Measurements from ENCODE around the gene WDR1. TPM values are rescaled to one million over a fixed set of nuclear protein-coding genes. Genes with fewer than 3 reads are reported as not detected.

WDR1 gene
- total and polyA plus RNA-seq, 2 donors (not counting 3 experiments of a cell fraction or from before 2014, with no cell fraction given): 590 to 660 TPM

- Histone ChIP-seq H2AFZ (ENCODE audit: low read depth, low read length) (no peak overlapping the region), H3K79me2 (ENCODE audit: control insufficient read depth, insufficient read depth, low read length) (no peaks in the 10 kb centered on the region), H3K27me3 (ENCODE audit: control insufficient read depth in 2 of 2, insufficient read depth in 2 of 2, low read length in 2 of 2) (no peaks in the 10 kb centered on the region), H3K27ac (ENCODE audit: insufficient read depth, low read depth, low read length) (no peak overlapping the region), H3K9me3 (replicated peaks; ENCODE audit: control insufficient read depth, insufficient read depth, low read length) (no peaks in the 10 kb centered on the region), H3K4me2 (ENCODE audit: insufficient read depth, low read length) (no peak overlapping the region), H3K4me3 (replicated peaks in 1 of 3; ENCODE audit: insufficient read depth in 1 of 3, low read depth in 1 of 3, low read length in 3 of 3) (no peak overlapping the region), H3K9me1 (replicated peaks; ENCODE audit: control insufficient read depth, extremely low read depth, insufficient read depth, low read length) (no peaks in the 10 kb centered on the region), H3K4me1 (ENCODE audit: control insufficient read depth, extremely low read depth, insufficient read depth, low read length) (peaks cover 2% of the 10 kb centered on the region), H4K20me1 (replicated peaks; ENCODE audit: control insufficient read depth, extremely low read depth, insufficient read depth, low read length) (no peaks in the 10 kb centered on the region), H3K36me3 (ENCODE audit: control insufficient read depth in 2 of 2, extremely low read depth in 1 of 2, insufficient read depth in 2 of 2, low read length in 2 of 2) (no peaks in the 10 kb centered on the region), H3K9ac (replicated peaks; ENCODE audit: extremely low read depth, insufficient read depth, low read length) (no peak overlapping the region)
- no TSS peak for BruUV-seq (replicated peaks)
- ChIA-PET POLR2A (no interaction called here), CTCF (interaction anchor here (0.9 to 1.3 kb wide), 2 partner anchors 14 to 18 kb away, joined by 3 to 5 read pairs; no protein-coding TSS in a partner anchor)
- dilution Hi-C loops (cut with MboI; ENCODE audit: extremely low pct_ligation_motif_present, low sequenced_read_pairs): no loop called here
- no peak for TF ChIP-seq EZH2 (IDR thresholded peaks at IDR 0.05; ENCODE audit: borderline replicate concordance, low read depth, low read length, severe bottlenecking)
- no peak for TF ChIP-seq POLR2AphosphoS5 (IDR thresholded peaks at IDR 0.05; ENCODE audit: insufficient read depth, low read depth, low read length)
- peak; percentile 28 for DNase-seq (ENCODE audit: low read depth, low spot score)
- intact Hi-C loops (cut with micrococcal nuclease): no loop called here
- FAIRE-seq: peak; percentile 35
These were observed 83.3 kb downstream of the WDR1 start for GRCh38 chr4:10033191-10033881.

DNA sequence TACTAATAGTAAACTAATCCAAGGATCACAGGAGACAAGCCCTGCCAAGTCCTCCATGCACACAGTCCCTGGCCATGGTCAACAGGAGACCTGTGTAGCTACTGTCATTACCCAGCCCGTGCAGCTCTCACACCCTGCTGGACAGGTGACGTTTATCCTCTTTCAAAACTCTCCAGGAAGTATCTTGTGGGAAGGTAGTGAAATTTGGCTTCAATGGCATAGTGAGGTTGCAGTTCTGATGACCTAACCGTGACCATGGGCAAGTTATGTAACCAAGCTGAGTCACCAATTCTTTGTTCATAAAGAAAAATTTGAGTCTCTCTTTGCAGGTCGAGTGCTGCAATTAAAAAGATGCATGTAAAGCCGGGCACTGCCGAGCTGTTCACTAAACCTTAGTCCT, 84.0 kb downstream of the WDR1 start:
- CTCF ChIA-PET: interaction anchor here (1.3 to 1.6 kb wide), 3 partner anchors 13 to 17 kb away, joined by 4 to 5 read pairs (median 5); no protein-coding TSS in a partner anchor
- BruUV-seq (replicated peaks): no TSS peak
- dilution Hi-C loops (cut with MboI; ENCODE audit: extremely low pct_ligation_motif_present, low sequenced_read_pairs): no loop called here
- Histone ChIP-seq H3K36me3 (ENCODE audit: control insufficient read depth in 2 of 2, extremely low read depth in 1 of 2, insufficient read depth in 2 of 2, low read length in 2 of 2) (no peaks in the 10 kb centered on the region), H3K9me3 (replicated peaks; ENCODE audit: control insufficient read depth, insufficient read depth, low read length) (no peaks in the 10 kb centered on the region), H3K9me1 (replicated peaks; ENCODE audit: control insufficient read depth, extremely low read depth, insufficient read depth, low read length) (no peaks in the 10 kb centered on the region), H3K4me2 (ENCODE audit: insufficient read depth, low read length) (peak overlapping the region; percentile 20), H3K9ac (replicated peaks; ENCODE audit: extremely low read depth, insufficient read depth, low read length) (no peak overlapping the region), H3K4me1 (ENCODE audit: control insufficient read depth, extremely low read depth, insufficient read depth, low read length) (peaks cover 2% of the 10 kb centered on the region), H3K79me2 (ENCODE audit: control insufficient read depth, insufficient read depth, low read length) (no peaks in the 10 kb centered on the region), H4K20me1 (replicated peaks; ENCODE audit: control insufficient read depth, extremely low read depth, insufficient read depth, low read length) (no peaks in the 10 kb centered on the region), H3K4me3 (replicated peaks in 1 of 3; ENCODE audit: insufficient read depth in 1 of 3, low read depth in 1 of 3, low read length in 3 of 3) (no peak overlapping the region), H3K27ac (ENCODE audit: insufficient read depth, low read depth, low read length) (no peak overlapping the region), H3K27me3 (ENCODE audit: control insufficient read depth in 2 of 2, insufficient read depth in 2 of 2, low read length in 2 of 2) (peaks cover 0 to 2% of the 10 kb centered on the region in 2 experiments), H2AFZ (ENCODE audit: low read depth, low read length) (no peak overlapping the region)
- no peak for FAIRE-seq
- POLR2A ChIA-PET: no interaction called here
- DNase-seq (ENCODE audit: low read depth, low spot score): no peak
- no peak for TF ChIP-seq MYC (IDR thresholded peaks at IDR 0.05; ENCODE audit: low read depth, low read length)
- no peak for TF ChIP-seq POLR2A (IDR thresholded peaks at IDR 0.05; ENCODE audit: low read depth, low read length)
- TF ChIP-seq JUN (IDR thresholded peaks at IDR 0.05; ENCODE audit: borderline replicate concordance, insufficient read depth, insufficient read length, low read depth): no peak
- TF ChIP-seq POLR2AphosphoS5 (IDR thresholded peaks at IDR 0.05; ENCODE audit: insufficient read depth, low read depth, low read length): no peak
- TF ChIP-seq GATA2 (IDR thresholded peaks at IDR 0.05; ENCODE audit: insufficient read depth, insufficient read length, low read depth, low read length): no peak
- TF ChIP-seq FOS (IDR thresholded peaks at IDR 0.05; ENCODE audit: borderline replicate concordance, insufficient read depth, low read length): no peak
- no peak for TF ChIP-seq EZH2 (IDR thresholded peaks at IDR 0.05; ENCODE audit: borderline replicate concordance, low read depth, low read length, severe bottlenecking)
- TF ChIP-seq MAX (IDR thresholded peaks at IDR 0.05; ENCODE audit: insufficient read depth, insufficient read length): no peak
- TF ChIP-seq, protein P1, sequence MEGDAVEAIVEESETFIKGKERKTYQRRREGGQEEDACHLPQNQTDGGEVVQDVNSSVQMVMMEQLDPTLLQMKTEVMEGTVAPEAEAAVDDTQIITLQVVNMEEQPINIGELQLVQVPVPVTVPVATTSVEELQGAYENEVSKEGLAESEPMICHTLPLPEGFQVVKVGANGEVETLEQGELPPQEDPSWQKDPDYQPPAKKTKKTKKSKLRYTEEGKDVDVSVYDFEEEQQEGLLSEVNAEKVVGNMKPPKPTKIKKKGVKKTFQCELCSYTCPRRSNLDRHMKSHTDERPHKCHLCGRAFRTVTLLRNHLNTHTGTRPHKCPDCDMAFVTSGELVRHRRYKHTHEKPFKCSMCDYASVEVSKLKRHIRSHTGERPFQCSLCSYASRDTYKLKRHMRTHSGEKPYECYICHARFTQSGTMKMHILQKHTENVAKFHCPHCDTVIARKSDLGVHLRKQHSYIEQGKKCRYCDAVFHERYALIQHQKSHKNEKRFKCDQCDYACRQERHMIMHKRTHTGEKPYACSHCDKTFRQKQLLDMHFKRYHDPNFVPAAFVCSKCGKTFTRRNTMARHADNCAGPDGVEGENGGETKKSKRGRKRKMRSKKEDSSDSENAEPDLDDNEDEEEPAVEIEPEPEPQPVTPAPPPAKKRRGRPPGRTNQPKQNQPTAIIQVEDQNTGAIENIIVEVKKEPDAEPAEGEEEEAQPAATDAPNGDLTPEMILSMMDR (IDR thresholded peaks at IDR 0.05; ENCODE audit: extremely low read depth in 1 of 2, insufficient read depth in 1 of 2, low read depth in 1 of 2, low read length in 2 of 2): no peak
- intact Hi-C loops (cut with micrococcal nuclease): no loop called here
